Fibroblast of skin of scalp (primary cell): ENCODE measurements around the gene GLOD5.

Experiments used
- DNase-seq: peaks from one replicate; pipeline ENCODE4 v3.0.0-alpha.2; 2013

GLOD5 gene

DNA sequence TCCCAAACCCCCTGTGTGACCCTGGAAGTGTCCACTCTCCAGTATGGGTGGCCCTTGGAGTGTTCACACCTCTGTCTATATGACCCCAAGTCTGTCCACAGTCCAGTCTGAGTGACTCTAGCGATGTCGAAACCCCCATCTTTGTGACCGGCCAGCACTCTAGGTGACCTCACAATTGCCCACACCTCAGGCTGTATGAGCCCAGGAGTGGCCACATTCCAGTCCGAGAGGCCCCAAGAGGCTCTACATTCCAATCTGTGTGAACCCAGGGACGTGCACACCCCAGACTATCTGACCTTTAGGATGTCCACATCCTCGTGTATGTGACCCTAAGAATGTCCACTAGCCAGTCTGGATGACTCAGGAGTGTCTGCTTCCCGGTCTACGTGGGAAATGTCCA is 7.3 kb upstream of the GLOD5 start:
- no peak for DNase-seq

- no peak for DNase-seq
These were observed 7.7 kb downstream of the GLOD5 start for GRCh38 chrX:48769230-48769629.

GRCh38 chrX:48770296-48770695 is 8.7 kb downstream of the GLOD5 start:
- DNase-seq, result no peak

DNA sequence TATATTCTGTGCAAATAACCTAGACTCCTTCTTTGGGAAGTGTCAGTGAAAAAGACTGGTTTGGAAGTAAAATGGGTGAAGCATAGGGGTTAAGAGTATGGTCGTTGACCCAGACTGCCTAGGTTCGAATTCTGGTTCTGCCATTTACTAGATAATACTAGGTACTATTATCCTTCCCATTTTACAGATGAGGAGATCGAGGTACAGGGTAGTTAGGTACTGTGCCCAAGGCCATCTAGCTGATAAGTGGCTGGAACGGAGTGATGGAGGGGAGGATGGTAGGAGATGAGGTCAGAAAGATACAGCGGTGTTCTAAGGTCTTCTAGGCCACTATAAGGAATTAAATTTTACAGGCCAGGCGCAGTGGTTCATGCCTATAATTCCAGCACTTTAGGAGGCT is 11.1 kb downstream of the GLOD5 start:
- no peak for DNase-seq

- DNase-seq, result peak; percentile 0
These were observed 15.4 kb downstream of the GLOD5 start for GRCh38 chrX:48776818-48777439.

DNA sequence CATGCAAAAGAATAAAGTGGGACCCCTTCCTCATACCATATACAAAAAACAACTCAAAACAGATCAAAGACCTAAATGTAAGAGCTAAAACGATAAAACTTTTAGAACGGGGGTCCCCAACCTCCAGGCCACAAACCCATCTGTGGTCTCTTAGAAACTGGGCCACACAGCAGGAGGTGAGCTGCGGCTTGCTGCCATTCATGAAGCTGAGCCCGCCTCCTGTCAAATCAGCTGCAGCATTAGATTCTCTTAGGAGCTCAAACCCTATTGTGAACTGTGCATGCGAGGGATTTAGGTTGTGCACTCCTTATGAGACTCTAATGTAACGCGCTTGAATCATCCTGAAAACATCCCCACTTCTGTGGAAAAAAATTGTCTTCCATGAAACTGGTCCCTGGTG is 17.9 kb downstream of the GLOD5 start:
- DNase-seq, result no peak

GRCh38 chrX:48781705-48782104 is 20.2 kb downstream of the GLOD5 start:
- DNase-seq, result no peak

DNA sequence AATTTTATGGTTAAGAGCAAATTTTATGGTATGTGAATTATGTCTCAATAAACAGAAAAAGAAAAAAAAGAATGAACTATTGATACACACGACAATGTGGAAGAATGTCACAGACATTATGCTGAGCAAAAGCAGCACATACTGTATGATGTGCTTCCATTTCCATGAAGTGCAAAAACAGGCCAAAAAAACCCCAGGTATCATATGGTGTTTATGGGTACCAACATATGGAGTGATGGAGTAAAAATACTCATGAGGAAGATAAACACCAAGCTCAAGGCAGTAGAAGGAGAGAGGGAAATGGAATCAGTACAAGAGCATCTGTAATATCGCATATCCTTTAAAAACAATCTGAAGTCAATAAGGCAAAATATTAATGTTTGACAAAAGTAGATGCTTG is 20.7 kb downstream of the GLOD5 start:
- no peak for DNase-seq

- no peak for DNase-seq
These were observed 21.2 kb downstream of the GLOD5 start for GRCh38 chrX:48782795-48783194.

DNA sequence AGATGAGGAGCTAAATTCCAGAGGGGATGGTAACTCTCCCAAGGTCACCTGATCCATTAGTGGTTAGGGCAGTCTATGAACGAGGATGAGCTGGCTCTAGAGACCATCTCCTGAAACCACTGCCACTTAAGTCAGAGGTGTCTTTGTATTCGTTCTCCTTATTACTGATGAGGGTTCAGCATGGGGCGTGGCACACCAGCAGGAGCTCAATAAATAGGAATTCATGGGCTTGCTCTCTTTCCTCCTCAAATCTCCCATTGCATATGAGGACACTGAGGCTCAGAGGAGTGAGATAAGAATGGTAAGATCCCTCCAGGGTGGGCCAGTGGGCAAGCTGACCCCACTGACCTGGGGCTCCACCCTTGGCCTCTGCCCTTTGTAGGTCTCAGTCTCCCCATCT is 23.2 kb downstream of the GLOD5 start:
- DNase-seq, result no peak

DNA sequence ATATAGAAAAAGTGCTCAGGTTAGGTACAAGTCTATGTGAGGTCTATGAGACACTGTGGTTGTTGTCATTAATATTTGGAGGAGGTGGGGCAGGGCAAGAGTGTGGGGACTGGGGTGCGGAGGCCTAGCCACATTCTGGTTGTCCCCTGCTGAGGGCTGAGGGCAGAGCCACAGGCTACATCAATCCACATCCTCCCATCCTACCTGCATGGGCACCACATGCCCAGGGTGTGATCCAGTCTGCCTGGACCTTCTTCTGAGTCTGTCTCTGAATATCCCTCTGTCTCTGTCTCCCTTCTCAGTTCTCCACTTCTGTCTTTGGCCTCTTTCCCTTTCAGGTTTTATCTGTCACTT is 23.6 kb downstream of the GLOD5 start:
- no peak for DNase-seq

DNA sequence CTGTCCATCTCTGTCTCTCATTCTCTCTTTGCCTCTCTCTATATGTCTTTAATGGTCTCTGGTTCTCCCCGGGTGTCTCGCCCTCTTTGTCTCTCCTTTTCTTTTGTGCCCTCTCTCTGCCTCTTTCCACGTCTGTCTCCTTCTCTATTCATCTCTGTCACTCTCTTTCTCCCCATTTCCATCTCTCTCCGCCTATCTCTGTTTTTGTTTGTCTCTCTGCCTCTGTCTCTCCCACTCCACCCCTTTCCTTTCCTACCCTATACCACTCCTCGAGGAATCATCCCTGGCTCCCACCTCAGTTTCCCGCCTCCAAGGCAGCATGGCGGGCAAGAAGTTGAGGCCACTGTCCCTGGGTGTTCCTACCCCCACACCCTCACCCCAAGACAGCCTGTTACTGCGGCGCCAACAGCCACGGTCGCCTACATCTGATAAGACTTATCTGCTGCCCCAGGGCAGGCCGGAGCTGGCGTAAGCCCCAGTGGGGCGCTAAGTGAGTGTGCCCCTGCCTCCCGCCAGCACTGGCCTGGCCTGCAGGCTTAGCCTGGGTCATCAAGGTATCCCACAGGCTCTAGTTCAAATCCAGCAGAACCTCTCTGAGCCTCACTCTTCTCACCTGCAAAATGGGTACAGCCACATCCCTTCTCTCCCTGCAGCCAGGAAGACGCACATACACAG is 24.1 kb downstream of the GLOD5 start:
- DNase-seq, result no peak

- no peak for DNase-seq
These were observed 24.8 kb downstream of the GLOD5 start, which contains the start of gene GATA1 for GRCh38 chrX:48786341-48786800. GATA1 (plus strand) TSS chrX:48786590; CDS start chrX:48791110, 4,520 bp downstream.

DNA sequence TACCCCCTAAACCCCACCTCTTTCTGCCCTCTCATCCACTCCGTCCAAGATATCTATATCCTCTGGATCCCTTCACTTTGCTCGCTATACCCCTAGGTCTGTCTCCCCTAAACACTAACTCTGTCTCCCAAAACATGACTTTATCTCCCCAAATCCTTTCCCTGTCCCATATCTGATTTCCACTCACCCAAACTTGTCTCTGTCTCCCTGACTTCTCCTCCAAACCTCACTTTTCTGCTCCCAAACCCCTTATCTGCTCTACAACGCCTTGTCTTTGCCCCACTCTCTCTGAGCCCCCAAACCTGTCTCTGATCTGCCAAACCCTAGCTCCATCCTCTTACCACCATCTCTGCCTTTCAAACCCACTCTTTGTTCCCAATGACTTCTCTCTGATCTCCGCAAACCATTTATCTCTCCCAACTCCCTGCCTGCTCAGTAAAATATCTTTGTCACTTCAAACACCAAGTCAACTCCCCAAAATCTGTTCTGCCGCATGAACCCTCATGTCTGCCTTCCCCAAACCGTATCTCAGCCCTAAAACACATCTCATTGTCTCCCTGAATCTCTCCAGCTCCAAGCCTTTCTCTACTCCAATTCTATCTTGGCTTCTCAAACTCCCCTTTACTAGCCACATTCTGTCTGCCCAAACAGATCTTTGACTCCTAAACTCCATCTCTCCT is 25.4 kb downstream of the GLOD5 start:
- DNase-seq, result no peak

DNA sequence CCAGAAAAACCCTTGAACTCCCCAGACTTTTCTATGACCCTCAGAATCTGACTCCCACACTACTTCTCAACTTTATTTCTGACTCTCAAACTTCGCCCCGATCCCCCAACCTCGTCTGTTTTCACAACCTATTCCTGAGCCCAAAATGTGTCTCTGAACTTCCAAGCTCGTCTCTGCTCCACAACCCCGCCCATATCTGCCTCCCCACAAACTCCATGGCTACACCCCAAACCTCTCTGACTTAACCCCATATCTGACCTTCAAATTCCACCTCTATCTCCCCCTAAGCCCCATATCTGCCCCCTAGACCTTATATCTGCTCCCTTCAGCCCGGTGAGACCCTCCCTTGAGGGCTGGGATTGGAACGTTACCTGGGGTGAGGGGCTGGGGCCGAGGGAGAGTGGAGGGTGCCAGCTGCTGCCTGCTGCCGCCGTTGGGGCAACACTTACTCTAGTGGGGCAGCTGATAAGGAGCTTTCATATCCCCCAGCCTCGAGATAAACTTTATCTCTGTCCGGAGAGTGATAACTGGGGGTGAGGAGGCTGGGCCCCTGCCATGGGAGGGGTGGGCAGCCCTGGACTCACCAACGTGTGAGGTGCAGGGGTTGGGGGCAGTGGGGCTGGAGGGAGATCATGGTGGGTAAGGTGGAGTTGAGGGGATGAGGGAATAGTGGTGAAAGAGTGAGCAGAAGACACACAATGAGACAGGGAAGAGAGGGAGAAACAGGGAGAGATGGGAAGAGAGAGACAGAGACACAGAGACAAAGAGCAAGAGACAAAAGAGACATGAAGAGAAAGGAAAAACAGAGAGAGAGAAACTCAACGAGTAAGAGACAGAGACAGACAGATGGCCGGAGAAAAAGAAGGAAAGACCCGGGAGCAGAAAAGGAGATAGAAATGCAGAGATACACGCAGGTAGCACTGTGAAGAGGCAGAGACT is 26.2 kb downstream of the GLOD5 start:
- DNase-seq, result no peak

GRCh38 chrX:48789366-48790220 is 28.0 kb downstream of the GLOD5 start:
- no peak for DNase-seq

DNA sequence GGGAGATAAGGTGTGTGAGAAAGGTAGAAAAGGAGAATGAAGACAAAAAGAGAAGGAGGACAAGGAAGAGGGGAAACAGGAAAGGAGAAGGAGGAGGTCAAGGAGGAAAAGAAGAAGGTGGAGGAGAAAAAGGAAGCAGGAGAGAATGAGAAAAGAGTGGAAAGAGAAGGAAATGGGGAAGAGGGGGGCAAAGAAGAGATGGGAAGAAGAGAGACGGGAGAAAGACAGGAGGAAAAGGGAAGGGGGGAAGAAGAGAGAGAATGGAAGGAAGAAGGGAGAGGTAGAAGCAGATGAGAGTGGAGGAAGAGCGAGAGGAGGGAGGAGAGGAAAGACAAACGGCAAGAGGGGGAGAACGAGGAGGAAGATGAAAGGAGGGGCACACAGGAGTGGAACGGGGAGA is 28.9 kb downstream of the GLOD5 start:
- no peak for DNase-seq

DNA sequence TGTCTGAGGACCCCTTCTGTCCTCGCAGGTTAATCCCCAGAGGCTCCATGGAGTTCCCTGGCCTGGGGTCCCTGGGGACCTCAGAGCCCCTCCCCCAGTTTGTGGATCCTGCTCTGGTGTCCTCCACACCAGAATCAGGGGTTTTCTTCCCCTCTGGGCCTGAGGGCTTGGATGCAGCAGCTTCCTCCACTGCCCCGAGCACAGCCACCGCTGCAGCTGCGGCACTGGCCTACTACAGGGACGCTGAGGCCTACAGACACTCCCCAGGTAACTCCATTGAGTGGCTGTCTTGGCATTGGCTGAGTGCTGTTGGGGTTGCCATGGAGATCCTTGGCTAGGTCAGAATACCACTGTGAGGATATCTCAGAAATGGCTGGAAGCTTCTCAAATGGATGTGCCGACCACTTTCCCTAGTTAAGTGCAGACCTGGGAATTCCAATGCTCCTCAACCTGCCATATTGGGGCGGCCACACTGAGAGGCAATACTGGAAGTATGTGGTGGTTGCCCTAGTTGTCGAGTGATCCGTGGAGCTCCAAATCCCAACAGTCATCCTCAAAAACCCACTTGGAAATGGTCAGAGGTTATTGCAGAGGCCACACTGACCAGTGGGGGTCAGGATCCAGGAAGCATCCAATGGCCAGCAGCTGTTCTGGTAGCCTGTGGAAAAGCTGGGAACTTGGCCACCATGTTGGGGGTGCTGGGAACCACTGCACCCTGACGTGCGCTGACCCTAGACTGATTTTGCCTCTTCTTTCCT is 29.7 kb downstream of the GLOD5 start:
- DNase-seq, result no peak

- DNase-seq, result no peak
These were observed 30.7 kb downstream of the GLOD5 start for GRCh38 chrX:48792219-48792618.

GRCh38 chrX:48793935-48794334 is 32.4 kb downstream of the GLOD5 start:
- DNase-seq, result no peak

DNA sequence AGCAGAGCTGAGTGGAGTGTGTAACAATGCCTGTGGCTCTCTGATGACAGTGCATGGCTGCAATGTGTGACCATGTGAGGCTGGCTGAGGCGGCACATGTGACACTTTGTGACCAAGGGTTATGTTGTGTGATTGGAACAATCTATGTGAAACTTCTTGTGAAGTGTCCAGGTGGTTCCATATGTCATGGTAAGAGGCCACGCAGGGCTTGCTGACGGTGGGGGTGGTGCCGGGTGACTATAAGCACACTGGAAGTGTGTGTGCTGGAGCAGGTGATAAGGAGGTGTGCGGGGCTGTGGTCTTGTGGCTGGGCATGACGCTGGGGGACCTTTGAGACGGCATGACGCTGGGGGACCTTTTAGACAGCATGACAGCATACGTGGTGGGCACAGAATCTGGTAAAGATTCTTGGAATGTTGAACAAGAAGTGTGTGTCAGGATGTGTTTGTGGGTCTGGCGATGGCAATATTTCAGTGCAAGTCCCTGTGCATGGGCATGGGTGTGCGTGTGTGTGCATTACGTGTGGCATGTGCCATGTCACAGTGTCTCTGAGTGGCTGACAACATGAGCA is 32.9 kb downstream of the GLOD5 start:
- DNase-seq, result no peak
